C4-2B (cell line): ENCODE data around the gene IL6ST.
"Not testable (repeated sequence)": the region's sequence is repeated elsewhere in the genome, so short reads cannot be mapped to it uniquely, and the experiment has no call there.

Experiments
- H3K27ac ChIP-seq: fragments of 450-650 bp; 2 replicates; pipeline ENCODE4 v1.5.1; 2017
- CTCF ChIP-seq: fragments of 450-650 bp; conservative IDR thresholded peaks from 2 replicates; pipeline ENCODE4 v1.5.1; 2017; ENCODE audit warnings: mild to moderate bottlenecking
- ZFX ChIP-seq: fragments of 450-650 bp; IDR thresholded peaks from 2 replicates; pipeline ENCODE4 v1.6.1; 2017

IL6ST gene

DNA sequence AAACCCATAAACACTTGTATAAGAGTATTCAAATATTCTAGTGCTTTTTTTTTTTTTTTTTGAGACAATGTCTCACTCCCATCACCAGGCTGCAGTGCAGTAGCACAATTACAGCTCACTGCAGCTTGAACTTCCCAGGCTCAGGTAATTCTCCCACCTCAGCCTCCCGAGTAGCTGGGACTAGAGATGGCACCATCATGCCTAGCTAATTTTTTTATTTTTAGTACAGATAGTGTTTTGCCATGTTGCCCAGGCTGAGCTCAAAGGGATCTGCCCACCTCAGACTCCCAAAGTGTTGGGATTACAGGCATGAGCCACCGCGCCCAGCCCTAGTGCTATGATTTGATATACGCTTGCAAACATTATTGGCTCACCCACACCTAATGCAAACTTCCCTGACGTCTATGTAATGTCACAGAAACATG is 11.8 kb downstream of the IL6ST start:
- H3K27ac ChIP-seq = no peak overlapping the region

DNA sequence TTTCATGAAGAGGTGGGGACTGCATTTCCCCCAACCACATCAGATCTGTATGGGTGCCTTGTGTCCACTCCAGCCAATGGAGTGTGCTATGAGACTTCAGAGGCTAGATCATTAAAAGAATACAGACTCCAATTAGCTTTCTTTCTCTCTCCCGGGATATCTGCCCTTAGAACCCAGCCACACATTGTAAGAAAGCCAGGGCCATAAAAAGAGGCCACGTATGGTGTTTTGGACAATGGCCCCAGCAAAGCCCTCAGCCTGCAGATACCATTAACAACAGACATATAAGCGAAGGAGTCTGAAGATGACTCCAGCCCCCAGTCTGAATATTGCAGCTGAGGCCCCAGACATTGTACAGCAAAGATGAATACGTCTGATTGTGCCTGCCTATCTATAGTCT is 21.5 kb downstream of the IL6ST start:
- no peak overlapping the region for H3K27ac ChIP-seq
- TF ChIP-seq CTCF (no peak), ZFX (no peak)

More for the DNA sequence above, 11.8 kb downstream of the IL6ST start:
- no peak for TF ChIP-seq ZFX
- TF ChIP-seq CTCF = peak; percentile 7; the same call in 1 of the 2 replicates

GRCh38 chr5:55969956-55970355 is 24.8 kb downstream of the IL6ST start:
- H3K27ac ChIP-seq = no peak overlapping the region

GRCh38 chr5:55966284-55966683 is 28.5 kb downstream of the IL6ST start:
- no peak overlapping the region for H3K27ac ChIP-seq
- no peak for TF ChIP-seq CTCF
- TF ChIP-seq ZFX = no peak

More at GRCh38 chr5:55969956-55970355, 24.8 kb downstream of the IL6ST start:
- TF ChIP-seq ZFX (no peak), CTCF (no peak)

DNA sequence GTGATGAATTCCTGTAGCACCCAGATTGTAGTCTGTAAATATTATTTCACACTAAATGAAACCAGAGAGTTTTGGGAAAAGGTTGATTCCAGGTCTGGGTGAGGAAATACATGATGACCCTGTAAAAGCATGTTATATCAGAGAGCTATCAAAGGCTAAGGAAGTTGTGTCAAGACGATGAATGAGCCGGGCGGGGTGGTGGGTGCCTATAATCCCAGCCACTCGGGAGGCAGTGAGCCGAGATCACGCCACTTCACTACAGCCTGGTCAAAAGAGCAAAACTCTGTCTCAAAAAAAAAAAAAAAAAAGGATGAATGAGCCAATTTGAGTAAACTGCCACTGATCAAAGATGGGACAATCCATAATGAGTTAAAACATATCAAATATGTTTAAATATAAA is 29.2 kb downstream of the IL6ST start:
- TF ChIP-seq CTCF = no peak
- TF ChIP-seq ZFX = no peak
- no peak overlapping the region for H3K27ac ChIP-seq

DNA sequence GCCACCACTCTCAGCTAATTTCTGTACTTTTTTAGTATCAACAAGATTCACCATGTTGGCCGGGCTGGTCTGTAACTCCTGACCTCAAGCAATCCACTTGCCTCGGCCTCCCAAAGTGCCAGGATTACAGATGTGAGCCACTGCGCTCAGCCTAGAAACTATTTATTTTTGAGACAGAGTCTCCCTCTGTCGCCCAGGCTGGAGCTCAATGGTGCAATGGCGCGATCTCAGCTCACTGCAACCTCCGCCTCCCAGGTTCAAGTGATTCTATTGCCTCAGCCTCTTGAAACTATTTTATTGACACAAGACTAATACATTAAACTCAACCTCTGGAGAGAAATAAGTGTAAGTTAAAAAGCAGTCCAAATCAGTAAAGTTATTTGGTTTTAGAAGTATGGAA is 34.0 kb downstream of the IL6ST start:
- H3K27ac ChIP-seq = no peak overlapping the region
- TF ChIP-seq CTCF (no peak), ZFX (no peak)

GRCh38 chr5:55959208-55959607 is 35.6 kb downstream of the IL6ST start:
- no peak overlapping the region for H3K27ac ChIP-seq
- TF ChIP-seq CTCF (no peak), ZFX (no peak)

- H3K27ac ChIP-seq = not testable (repeated sequence)
These were observed 53.6 kb downstream of the IL6ST start for GRCh38 chr5:55941154-55941553.

GRCh38 chr5:55937598-55937997 is 57.2 kb downstream of the IL6ST start:
- H3K27ac ChIP-seq = not testable (repeated sequence)
